Measurements from ENCODE around the gene ZNF385A. TPM values are rescaled to one million over a fixed set of nuclear protein-coding genes. Genes with fewer than 3 reads are reported as not detected.
"Not testable (repeated sequence)": the region's sequence is repeated elsewhere in the genome, so short reads cannot be mapped to it uniquely, and the experiment has no call there.

Gene ZNF385A
- total RNA-seq, 4 donors from 2014 or later = 0.26 to 16.9 (median 3.2) TPM

GRCh38 chr12:54356228-54356627 lies 28.3 kb downstream of the ZNF385A start:
- H3K27ac ChIP-seq = peak overlapping the region; percentile 96 to 97
- no peaks in the 10 kb centered on the region for H3K27me3 ChIP-seq
- TF ChIP-seq POLR2A (IDR thresholded peaks at IDR 0.05) (no peak), CTCF (IDR thresholded peaks at IDR 0.05) (no peak)
- H3K9me3 ChIP-seq = no peaks in the 10 kb centered on the region
- peaks cover 7 to 18% of the 10 kb centered on the region in 2 donors for H3K4me1 ChIP-seq
- DNase-seq = no peak
- intact Hi-C loops (cut with DNase I; ENCODE audit: low total_unique reads) = no loop called here
- H3K36me3 ChIP-seq = no peaks in the 10 kb centered on the region
- no peak overlapping the region for H3K4me3 ChIP-seq

GRCh38 chr12:54355104-54355815 lies 29.3 kb downstream of the ZNF385A start:
- Histone ChIP-seq H3K4me3 (no peak overlapping the region), H3K27ac (peak overlapping the region; percentile 96 to 97), H3K27me3 (no peaks in the 10 kb centered on the region), H3K36me3 (no peaks in the 10 kb centered on the region), H3K4me1 (peaks cover 8 to 18% of the 10 kb centered on the region in 2 donors), H3K9me3 (no peaks in the 10 kb centered on the region)
- TF ChIP-seq CTCF (IDR thresholded peaks at IDR 0.05) (no peak), POLR2A (IDR thresholded peaks at IDR 0.05) (no peak)
- no peak for DNase-seq
- intact Hi-C loops (cut with DNase I; ENCODE audit: low total_unique reads) = no loop called here

GRCh38 chr12:54354271-54354670 lies 30.3 kb downstream of the ZNF385A start:
- DNase-seq; H3K36me3 ChIP-seq; intact Hi-C loops (cut with DNase I; ENCODE audit: low total_unique reads); H3K9me3 ChIP-seq; H3K27me3 ChIP-seq; H3K4me3 ChIP-seq: not testable (repeated sequence)
- Histone ChIP-seq H3K27ac (peak overlapping the region in 1 of 2 donors; percentile 96), H3K4me1 (peaks cover 8 to 14% of the 10 kb centered on the region in 2 donors)

- intact Hi-C loops (cut with DNase I; ENCODE audit: low total_unique reads) = no loop called here
- H3K36me3 ChIP-seq = no peaks in the 10 kb centered on the region
- no peak for TF ChIP-seq POLR2A (IDR thresholded peaks at IDR 0.05)
- TF ChIP-seq CTCF (IDR thresholded peaks at IDR 0.05) = no peak
- no peaks in the 10 kb centered on the region for H3K27me3 ChIP-seq
- peak overlapping the region; percentile 92 to 96 for H3K27ac ChIP-seq
- DNase-seq = peak; percentile 74 to 79
- H3K4me1 ChIP-seq = peaks cover 8 to 14% of the 10 kb centered on the region in 2 donors
- no peak overlapping the region for H3K4me3 ChIP-seq
- H3K9me3 ChIP-seq = no peaks in the 10 kb centered on the region
Observed at GRCh38 chr12:54352891-54353874, 31.4 kb downstream of the ZNF385A start.

- no peaks in the 10 kb centered on the region for H3K36me3 ChIP-seq
- H3K4me1 ChIP-seq = peaks cover 8 to 14% of the 10 kb centered on the region in 2 donors
- TF ChIP-seq POLR2A (IDR thresholded peaks at IDR 0.05) = peak in 1 of 2 donors; percentile 25
- no peak for TF ChIP-seq CTCF (IDR thresholded peaks at IDR 0.05)
- DNase-seq = peak; percentile 88 to 94
- H3K4me3 ChIP-seq = peak overlapping the region in 1 of 2 donors; percentile 10
- H3K27ac ChIP-seq = peak overlapping the region; percentile 92 to 96
- intact Hi-C loops (cut with DNase I; ENCODE audit: low total_unique reads) = no loop called here
- no peaks in the 10 kb centered on the region for H3K9me3 ChIP-seq
- no peaks in the 10 kb centered on the region for H3K27me3 ChIP-seq
Observed at GRCh38 chr12:54352022-54352531, 32.5 kb downstream of the ZNF385A start.
